Thoracic aorta (tissue), 2 donors: ENCODE data around the gene KRT6A. TPM values are rescaled to one million over a fixed set of nuclear protein-coding genes. Genes with fewer than 3 reads are reported as not detected.
"Not testable (repeated sequence)": the region's sequence is repeated elsewhere in the genome, so short reads cannot be mapped to it uniquely, and the experiment has no call there.

Experiments used
- ATAC-seq: fragments of 150-250 bp; one replicate; pipeline ENCODE4 v1.8.0; 2017; ENCODE audit warnings: low read depth; ENCODE audit not compliant: insufficient number of reproducible peaks, low FRiP score
- DNase-seq: peaks from one replicate; pipeline ENCODE4 v3.0.0-alpha.2; 2020; ENCODE audit warnings: low spot score
- H3K27ac ChIP-seq, 2 donors: fragments of 200-600 bp; sonication (generic); 1 replicate in 1 of 2; 2 replicates in 1 of 2; pipeline ENCODE4 v1.5.1; 2016; ENCODE audit warnings: mild to moderate bottlenecking in 2 of 2, moderate library complexity in 2 of 2
- H3K27me3 ChIP-seq: fragments of 200-600 bp; sonication (generic); replicated peaks from 2 replicates; pipeline ENCODE4 v1.6.0; 2016; ENCODE audit warnings: mild to moderate bottlenecking; ENCODE audit not compliant: insufficient read depth
- H3K36me3 ChIP-seq: fragments of 200-600 bp; sonication (generic); one replicate; pipeline ENCODE4 v1.5.1; 2016
- H3K4me1 ChIP-seq, 2 donors: fragments of 200-600 bp; sonication (generic); 1 replicate in 1 of 2; 2 replicates in 1 of 2; pipeline versions ENCODE4 v1.5.1 to v1.6.0; 2016; ENCODE audit warnings: low read depth in 2 of 2, mild to moderate bottlenecking in 1 of 2; ENCODE audit not compliant: control insufficient read depth in 1 of 2
- H3K4me3 ChIP-seq: fragments of 200-600 bp; sonication (generic); 2 replicates; pipeline ENCODE4 v1.5.1; 2016; ENCODE audit warnings: mild to moderate bottlenecking
- H3K9me3 ChIP-seq: fragments of 200-600 bp; sonication (generic); 2 replicates; pipeline ENCODE4 v1.5.1; 2016
- total RNA-seq, 2 donors: library from RNA; depleted of rRNA; stranded (reverse); fragments of >200 nt; gene quantifications; one replicate each; pipeline versions ENCODE4 v1.1.0 to v1.2.3, GENCODE V29; 2016
- TF ChIP-seq, protein P1 (sequence below): fragments of 200-600 bp; sonication (generic); IDR thresholded peaks from one replicate; pipeline ENCODE4 v1.5.1; 2019; ENCODE audit warnings: antibody characterized with exemption

KRT6A gene
- total RNA-seq, 2 donors from 2014 or later = 0.68 TPM; not detected in 1

GRCh38 chr12:52502877-52503276, 9.8 kb upstream of the KRT6A start:
- Histone ChIP-seq H3K9me3 (no peaks in the 10 kb centered on the region), H3K4me1 (no peaks in the 10 kb centered on the region), H3K27me3 (no peaks in the 10 kb centered on the region), H3K27ac (no peak overlapping the region), H3K36me3 (no peaks in the 10 kb centered on the region), H3K4me3 (no peak overlapping the region)
- ATAC-seq (no peak), DNase-seq (no peak)
- TF ChIP-seq, protein P1, sequence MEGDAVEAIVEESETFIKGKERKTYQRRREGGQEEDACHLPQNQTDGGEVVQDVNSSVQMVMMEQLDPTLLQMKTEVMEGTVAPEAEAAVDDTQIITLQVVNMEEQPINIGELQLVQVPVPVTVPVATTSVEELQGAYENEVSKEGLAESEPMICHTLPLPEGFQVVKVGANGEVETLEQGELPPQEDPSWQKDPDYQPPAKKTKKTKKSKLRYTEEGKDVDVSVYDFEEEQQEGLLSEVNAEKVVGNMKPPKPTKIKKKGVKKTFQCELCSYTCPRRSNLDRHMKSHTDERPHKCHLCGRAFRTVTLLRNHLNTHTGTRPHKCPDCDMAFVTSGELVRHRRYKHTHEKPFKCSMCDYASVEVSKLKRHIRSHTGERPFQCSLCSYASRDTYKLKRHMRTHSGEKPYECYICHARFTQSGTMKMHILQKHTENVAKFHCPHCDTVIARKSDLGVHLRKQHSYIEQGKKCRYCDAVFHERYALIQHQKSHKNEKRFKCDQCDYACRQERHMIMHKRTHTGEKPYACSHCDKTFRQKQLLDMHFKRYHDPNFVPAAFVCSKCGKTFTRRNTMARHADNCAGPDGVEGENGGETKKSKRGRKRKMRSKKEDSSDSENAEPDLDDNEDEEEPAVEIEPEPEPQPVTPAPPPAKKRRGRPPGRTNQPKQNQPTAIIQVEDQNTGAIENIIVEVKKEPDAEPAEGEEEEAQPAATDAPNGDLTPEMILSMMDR = no peak

- DNase-seq (no peak), ATAC-seq (no peak)
- Histone ChIP-seq H3K27me3 (no peaks in the 10 kb centered on the region), H3K4me1 (no peaks in the 10 kb centered on the region), H3K27ac (no peak overlapping the region), H3K36me3 (no peaks in the 10 kb centered on the region), H3K4me3 (no peak overlapping the region), H3K9me3 (no peaks in the 10 kb centered on the region)
- TF ChIP-seq, protein P1 = no peak
These were observed 8.4 kb upstream of the KRT6A start for GRCh38 chr12:52501490-52501889.

DNA sequence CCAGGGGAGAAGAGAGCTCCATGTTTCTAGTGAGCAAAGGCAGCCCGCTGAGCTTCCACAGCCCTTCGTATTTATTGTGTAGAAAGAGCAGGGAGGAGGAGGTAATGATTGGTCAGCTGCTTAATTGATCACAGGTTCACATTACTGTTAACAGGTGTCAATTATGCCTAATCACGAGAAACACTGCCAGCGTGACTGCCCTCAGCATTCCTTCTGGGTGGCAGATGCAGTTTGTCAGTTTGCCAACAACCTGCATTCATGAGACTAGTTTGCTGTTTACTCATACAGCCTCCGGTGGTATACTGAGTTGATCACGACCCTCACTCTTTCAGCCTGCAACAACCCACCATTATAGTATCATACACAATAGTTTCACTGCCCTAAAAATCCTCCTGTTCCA, 7.5 kb upstream of the KRT6A start:
- not testable (repeated sequence) for H3K27ac ChIP-seq, H3K4me1 ChIP-seq, H3K9me3 ChIP-seq, DNase-seq, H3K36me3 ChIP-seq, H3K4me3 ChIP-seq, ATAC-seq, H3K27me3 ChIP-seq

GRCh38 chr12:52499806-52500560, 6.9 kb upstream of the KRT6A start:
- no peak overlapping the region for H3K4me3 ChIP-seq
- TF ChIP-seq, protein P1 = no peak
- DNase-seq = no peak
- no peaks in the 10 kb centered on the region for H3K9me3 ChIP-seq
- no peaks in the 10 kb centered on the region for H3K27me3 ChIP-seq
- no peaks in the 10 kb centered on the region for H3K36me3 ChIP-seq
- ATAC-seq = no peak
- H3K4me1 ChIP-seq = no peaks in the 10 kb centered on the region
- H3K27ac ChIP-seq = no peak overlapping the region

DNA sequence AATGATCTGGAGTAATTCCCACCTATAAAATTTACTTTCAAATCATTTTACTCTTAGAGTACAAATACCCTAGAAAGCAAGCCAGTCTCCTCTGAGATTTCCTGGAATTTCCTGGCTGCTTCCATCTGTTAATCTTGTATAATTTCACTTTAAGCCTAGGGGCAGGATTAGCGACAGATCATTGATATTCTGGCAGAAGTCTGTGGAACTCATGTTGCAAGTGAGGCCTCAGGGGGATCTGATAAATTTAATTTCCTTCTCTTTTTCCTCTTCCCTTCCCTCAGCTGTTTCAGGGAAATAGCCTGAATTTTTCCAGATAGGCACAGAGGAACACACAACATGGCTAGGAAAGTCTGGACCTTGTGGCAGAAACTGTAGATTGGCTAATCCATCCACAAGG, 5.9 kb upstream of the KRT6A start:
- TF ChIP-seq, protein P1 = no peak
- H3K4me3 ChIP-seq = no peak overlapping the region
- no peaks in the 10 kb centered on the region for H3K36me3 ChIP-seq
- no peaks in the 10 kb centered on the region for H3K27me3 ChIP-seq
- no peak for DNase-seq
- no peak overlapping the region for H3K27ac ChIP-seq
- H3K9me3 ChIP-seq = no peaks in the 10 kb centered on the region
- no peak for ATAC-seq
- no peaks in the 10 kb centered on the region for H3K4me1 ChIP-seq

- Histone ChIP-seq H3K36me3 (no peaks in the 10 kb centered on the region), H3K27me3 (no peaks in the 10 kb centered on the region), H3K4me3 (no peak overlapping the region), H3K9me3 (no peaks in the 10 kb centered on the region), H3K27ac (no peak overlapping the region), H3K4me1 (no peaks in the 10 kb centered on the region)
- DNase-seq (no peak), ATAC-seq (no peak)
- TF ChIP-seq, protein P1 = no peak
These were observed 4.9 kb upstream of the KRT6A start for GRCh38 chr12:52497975-52498374.
